Measurements from ENCODE around the gene PDE6A.

The PDE6A gene

DNA sequence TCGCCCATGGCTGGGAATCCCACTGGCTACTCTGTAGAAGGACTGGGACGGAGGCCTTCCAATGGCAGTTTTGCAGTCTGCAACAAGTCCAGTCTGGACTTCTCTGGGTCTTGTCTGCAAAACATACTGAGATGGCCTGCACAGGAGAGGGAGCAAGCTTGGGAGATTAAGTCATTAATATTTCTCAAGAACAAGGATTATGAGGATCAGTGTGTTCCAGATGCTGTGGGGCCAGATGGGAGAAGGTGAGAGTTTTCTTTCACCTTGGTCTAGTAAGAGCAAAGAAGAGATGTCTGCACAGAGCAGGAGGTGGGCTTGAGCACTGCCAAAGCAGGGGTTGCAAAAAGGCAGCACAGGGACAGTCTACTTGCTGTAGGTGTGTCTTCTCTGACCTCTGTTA is at the start of gene PDE6A:
Gene PDE6A, minus strand, starts transcription at position 128 of the 400 bp plus-strand sequence. Its CDS starts 120 bp downstream, at position 8.
- DNase-seq (ENCODE audit: low read depth) = no peak

DNA sequence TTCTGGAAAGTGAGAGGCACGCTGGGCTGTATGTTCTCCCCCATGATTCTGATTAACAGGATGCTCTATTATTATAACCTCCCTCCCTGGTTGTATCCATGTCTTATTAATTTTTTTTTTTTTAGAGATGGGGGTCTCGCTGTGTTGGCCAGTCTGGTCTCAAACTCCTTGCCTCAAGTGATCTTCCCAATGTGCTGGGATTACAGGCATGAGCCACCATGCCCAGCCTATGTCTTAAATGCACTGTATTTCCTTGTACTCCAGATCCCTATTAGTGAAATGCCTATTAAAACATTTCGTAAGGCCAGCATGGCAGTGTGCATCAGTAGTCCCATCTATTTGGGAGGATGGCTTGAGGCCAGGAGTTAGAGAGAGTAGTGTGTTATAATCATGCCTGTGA is 48.9 kb upstream of the PDE6A start:
- no peak for DNase-seq (ENCODE audit: low read depth)

DNA sequence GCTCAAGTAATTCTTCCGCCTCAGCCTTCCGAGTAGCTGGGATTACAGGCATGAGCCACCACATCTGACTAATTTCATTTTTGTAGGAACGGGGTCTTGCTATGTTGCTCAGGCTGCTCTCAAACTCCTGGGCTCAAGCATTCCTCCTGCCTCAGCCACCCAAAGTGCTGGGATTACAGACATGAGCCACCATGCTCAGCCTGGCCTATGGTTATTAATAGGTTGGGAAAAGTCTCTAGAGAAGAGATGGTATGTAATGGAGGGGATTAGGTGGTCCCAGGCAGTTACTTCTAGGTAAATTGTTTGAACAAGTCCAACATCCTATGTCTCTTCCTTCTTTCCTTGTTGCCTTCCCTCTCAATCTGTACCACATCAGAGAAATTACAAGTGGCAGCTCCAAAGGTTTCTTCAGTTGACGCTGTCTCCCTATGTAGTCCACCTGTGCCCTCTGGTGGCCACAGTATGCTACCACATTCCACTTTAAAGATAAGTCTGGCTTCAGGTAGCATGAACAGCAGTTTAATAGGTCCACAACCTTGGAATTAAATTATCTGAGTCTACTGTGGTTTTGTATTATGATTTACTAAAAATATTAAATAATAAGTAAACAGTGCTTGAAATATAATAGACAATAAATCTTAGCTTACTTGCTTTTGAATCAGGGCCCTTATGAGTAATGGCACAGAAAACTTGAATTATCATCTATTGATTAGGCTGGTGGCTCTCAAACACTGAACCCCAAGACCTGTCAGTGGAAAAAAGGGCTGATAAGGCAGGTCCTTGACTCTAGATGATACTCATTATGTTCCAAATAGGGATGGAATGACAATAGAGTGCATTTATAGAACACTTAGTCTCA is 46.2 kb upstream of the PDE6A start:
- peak; percentile 57 for DNase-seq (ENCODE audit: low read depth)

DNA sequence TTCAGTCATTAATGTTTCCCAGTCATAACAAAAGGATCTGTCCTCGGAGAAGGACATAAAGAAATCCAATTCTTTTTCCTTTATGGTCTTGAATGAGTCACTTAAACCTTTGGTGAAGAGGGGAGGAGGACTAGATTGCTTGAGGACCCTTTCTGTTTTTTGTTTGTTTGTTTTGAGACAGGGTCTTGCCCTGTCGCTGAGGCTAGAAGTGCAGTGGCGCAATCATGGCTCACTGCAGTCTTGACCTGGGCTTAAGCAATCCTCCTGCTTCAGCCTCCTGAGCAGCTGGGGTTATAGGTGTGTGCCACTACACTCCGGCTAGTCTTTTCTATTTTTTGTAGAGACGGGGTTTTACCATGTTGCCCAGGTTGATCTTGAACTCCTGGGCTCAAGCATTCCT is 43.5 kb upstream of the PDE6A start:
- DNase-seq (ENCODE audit: low read depth) = no peak

DNA sequence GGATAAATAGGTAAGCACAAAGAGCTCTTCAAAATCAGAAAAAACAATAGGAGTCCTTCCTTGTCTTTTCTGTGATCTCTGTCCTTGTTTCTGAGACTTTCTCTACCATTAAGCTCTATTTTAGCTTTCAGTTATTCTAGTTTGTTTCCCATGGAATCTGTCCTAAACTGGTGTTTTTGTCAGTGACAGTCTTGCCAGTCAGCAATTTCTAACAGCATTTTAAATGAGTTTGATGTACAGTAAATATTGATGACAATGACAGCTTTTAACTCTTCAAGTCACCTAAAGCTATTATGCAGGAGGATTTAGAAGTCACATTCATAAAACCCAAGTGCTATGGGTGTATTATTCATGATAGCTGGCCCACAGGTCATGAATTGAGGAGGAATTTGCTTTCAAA is 37.9 kb upstream of the PDE6A start:
- DNase-seq (ENCODE audit: low read depth) = no peak

DNA sequence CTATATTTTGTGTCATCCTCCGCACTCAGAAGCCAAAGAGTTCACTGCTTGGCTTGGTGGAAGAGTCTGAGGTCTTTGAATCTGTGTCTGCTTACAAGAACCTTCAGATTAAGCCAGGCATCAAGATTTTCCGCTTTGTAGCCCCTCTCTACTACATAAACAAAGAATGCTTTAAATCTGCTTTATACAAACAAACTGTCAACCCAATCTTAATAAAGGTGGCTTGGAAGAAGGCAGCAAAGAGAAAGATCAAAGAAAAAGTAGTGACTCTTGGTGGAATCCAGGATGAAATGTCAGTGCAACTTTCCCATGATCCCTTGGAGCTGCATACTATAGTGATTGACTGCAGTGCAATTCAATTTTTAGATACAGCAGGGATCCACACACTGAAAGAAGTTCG is 36.6 kb upstream of the PDE6A start:
- DNase-seq (ENCODE audit: low read depth) = no peak

DNA sequence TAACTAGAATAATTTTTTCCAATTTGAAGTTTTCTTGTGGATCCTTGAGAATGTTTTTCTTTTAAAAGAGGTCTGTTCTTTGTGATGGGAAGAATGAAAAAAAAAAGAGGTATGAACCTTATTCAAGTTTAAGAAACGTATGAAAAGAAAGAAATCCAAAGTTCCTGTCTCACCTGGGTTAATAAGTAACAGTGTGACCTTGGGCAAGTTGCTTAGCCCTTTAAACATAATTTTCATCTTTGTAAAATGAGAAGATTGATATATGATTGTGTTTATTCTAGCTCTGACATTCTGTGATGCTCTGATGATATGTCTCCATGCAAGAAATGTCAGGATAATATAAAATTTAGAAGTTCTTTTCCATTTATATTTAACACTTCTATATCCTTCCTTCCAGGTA is 35.3 kb upstream of the PDE6A start:
- no peak for DNase-seq (ENCODE audit: low read depth)

DNA sequence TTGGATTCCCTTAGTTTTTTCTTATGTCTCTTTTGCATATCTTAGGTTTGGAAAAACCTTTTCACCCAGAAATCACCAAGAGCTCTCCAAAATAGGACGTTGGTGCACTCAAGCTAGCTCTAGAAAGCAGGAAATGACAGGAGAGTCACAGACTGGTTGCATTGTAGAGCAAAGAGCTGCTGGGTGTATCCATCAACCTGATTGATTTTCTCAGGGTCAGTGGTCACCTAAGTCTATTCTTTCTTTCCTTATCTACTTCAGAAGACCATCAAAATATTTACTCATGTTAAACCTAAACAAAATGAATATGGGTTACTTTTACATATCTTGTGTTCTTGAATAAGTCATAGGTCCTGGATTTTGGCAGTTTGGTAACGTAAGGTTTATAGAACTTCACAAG is 30.8 kb upstream of the PDE6A start:
- no peak for DNase-seq (ENCODE audit: low read depth)

DNA sequence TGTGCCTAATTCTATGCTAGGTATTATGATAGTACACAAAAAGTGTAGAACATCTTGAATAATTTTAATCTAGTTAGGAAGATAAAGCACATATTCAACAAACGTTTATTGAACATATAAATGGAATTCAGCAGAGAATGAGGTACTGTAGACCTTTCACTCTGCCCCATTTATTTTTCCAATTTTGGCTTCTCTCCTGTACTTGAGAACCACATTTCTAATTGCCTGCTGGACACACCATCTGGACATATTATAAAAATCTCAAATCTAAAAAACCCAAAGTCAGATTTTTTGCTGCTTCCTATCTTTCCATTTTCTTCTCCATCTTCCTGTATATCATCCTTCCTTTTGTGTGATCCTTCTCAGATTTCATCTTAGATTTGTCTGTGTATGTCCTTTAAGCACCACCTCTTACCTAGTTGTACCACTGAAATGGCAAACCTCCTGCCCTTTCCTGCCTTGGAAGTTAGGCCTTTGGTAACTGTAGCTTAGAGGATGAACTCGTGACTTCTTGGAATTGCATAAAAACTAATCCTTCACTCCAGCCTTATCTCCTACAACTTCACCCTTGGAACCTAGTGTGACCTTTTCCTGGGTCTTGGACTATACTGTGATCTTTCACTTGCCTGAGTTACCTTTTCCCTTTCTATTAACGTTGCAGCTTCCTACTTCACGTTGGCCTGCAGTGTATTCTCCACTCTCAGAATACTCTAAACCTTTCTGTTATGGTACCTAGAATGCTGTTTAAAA is 24.8 kb upstream of the PDE6A start:
- no peak for DNase-seq (ENCODE audit: low read depth)

DNA sequence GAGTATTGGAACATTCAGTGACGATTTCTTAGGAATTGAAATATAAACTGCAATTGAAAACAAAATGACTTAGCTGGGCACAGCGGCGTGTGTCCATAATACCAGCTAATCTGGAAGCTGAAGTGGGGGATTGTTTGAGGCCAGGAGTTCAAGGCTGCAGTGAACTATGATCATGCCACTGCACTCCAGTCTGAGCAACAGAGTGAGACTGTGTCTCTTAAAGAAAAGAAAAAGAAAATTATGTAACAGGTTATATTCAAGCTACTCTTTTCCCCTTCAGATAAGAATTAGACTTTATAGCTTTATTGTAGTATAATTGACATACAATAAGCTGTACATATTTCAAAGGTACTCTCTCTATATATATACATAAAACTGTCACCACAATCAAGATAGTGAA is 22.4 kb upstream of the PDE6A start:
- DNase-seq (ENCODE audit: low read depth) = no peak

DNA sequence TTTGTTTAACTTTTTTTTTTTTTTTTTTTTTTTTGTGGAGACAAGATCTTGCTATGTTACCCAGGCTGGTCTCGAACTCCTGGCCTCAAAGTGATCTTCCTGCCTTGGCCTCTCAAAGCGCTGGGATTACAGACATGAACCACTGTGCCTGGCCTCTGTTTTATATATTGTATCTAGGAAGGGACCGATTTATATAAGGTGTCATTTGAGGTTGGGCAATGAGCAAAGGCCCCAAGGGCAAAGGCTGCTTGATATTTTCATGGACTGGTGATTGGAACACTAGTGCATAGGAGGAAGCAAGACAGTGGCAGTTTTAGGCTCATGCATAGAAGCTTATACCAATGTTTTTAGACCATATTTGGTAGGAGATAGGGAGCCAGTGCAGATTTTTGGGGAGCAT is 19.1 kb upstream of the PDE6A start:
- DNase-seq (ENCODE audit: low read depth) = no peak

DNA sequence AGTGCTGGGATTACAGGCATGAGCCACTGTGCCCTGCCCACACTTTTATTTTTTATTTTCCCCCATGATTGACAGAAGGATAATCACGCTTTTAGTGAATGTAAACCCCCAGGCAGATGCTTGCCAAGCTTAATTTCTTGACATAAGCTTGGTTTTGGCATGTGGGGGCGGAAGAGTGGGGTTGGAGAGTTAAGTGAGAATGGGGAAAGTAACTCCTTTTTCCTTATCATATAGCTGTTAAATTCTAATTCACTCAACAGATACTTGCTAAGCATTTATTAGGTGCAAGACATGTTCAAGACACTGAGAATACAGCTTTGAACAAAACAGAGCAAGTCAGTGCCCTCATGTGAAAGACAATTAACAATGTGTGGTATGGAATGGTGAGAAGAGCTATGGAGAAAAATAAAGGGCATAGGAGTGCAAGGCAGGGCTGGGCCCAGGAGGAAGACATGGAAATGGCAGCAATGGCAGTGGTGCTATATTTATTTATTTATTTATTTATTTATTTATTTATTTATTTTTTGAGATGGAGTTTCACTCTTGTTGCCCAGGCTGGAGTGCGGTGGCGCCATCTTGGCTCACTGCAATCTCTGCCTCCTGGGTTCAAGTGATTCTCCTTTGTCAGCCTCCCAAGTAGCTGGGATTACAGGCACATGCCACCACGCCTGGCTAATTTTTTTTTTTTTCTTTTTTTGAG is 18.2 kb upstream of the PDE6A start:
- DNase-seq (ENCODE audit: low read depth) = no peak

DNA sequence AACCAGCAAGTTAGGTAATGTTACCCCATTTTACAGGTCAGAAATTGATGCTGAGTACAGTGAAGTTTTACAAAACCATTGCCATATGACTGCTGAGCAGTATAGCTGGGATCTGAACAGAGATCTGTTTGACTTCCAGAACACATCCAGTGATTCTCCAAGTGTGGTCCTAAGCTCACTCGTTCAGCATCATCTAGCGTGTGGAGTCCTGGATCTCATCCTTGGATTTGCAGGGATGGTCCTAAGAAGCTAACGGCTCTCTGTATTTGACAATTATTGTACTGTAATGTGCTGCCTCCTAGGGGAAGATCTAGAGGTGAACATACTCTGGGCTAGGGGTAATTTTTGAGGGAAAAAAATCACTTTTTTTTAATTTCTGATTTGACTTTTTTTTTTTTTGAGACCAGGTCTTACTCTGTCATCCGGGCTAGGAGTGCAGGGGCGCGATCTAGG is 17.4 kb upstream of the PDE6A start:
- DNase-seq (ENCODE audit: low read depth) = no peak

DNA sequence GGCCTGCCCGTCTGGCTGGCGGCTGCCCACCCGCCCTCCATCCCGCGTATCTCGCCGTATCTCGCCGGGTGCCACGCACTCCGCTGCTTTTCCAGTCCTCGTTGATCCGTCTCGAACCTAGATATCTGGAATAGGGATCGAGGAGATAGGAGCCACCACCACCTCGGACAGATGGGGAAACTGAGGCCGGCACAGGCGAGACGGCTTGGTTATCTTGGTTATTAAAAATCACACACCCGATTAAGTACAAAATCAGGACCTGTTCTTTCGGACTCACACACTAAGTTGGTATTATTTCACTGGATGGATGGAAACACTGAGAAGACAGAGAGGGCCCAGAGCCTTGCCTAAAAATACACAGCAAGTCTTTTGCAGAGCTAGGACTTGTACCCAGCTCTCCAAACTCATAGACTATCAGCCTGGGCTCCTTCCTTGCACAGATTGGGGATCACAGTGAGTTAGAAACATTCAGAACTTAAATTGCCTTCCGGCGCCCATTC is 16.6 kb upstream of the PDE6A start:
- DNase-seq (ENCODE audit: low read depth) = no peak

DNA sequence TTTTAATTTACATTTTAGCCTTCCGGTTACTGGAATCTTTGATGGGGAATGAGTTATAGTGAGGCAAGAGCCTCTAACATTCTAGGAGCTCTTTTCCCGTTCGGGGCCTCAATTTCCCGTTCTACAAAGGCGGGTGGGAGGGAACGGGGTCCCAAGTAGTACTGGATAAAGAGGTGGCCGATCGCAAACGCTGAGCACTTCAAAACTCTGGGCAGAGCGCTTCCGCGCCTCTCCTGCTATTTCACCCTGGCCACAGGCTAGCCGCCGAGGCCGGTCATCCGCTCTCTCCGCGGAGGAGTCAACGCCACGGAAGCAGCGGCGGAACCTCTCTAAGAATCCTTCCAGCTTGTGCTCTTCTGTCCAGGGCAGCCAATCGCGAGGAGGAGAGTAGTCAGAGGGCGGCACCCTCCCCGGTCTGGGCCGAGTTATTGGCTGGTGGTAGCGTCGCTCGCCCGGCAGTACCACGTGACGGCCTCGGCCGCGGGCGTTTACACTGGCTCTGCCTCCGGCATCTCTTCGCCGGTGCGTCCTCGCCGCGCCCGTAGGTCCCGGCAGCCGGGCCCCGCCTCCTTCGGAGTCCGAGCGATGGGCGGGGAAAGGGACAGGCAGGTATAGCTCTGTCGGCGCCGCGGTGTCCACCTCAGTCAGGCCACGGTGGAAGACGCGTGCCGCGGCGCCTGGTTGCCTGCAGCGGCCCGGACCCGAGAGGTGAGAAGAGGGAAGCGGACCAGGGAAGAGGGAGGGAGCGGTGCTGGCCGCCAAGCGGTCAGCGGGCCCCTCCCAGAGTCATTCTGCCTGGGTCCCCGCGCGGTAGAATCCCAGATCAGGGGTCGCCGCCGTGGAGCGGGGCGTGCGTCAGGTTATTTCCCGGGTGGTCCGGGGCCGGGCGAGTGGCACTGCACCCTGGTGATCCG is 15.9 kb upstream of the PDE6A start, which contains the start of gene SLC26A2:
Gene SLC26A2, plus strand, starts transcription at position 487 of the 914 bp plus-strand sequence. CDS start 16,895 bp downstream, outside the sequence.
- peak; percentile 91 for DNase-seq (ENCODE audit: low read depth)

DNA sequence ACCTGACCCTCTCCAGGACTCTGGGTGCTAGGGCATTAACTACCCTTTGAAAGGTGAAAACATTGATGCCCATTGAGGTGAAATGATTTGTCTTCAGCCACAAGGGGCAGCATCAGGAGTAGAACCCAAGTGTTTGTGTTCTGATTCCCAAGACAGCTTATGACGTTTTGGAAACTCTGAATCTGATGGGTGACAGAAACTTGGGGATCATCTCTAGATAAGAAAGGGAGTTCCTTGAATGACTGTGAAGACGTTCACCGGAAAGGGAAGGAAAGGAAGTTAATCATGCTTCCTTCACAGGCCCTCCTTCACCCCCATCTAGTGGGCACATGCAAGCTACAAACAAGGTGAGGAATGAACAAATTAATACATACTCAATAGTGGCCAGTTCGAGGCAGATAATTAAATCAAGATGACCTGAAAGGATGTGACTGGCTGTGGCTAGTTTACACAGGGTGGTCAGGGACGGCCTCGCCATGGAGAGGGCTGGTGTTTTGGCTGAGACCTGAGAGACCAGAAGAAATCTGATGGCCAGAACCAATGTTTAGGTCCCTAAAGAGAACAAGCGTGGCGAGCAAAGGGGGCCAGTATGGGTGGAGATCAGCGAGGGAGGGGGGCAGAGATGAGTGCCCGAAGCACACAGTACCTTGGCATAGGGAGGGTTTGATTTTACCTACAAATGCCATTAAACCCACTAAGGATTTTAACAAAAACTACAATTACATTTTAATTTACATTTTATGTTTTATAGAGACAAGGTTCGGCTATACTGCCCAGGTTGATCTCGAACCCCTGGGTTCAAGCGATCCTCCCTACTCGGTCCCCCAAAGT is 15.0 kb upstream of the PDE6A start:
- peak; percentile 57 for DNase-seq (ENCODE audit: low read depth)

DNA sequence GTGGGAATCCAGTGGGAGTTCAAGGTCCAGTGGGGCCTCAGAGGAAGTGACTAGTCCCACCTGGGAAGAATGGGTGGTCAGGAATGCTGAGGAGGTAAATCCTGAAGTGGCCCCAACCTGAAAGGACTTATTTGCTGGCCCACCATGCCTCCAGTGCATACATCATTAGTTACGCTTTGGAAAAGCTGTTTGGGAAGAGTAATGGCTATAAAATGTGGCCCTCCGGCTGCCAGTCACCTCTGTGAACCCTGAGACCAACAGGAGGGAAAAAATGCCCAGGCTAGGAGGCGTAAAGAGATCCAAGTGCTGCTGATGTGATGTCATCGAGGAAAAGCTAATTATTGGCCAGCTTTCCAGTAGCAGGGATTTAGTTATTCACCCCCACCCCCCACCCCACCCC is 13.3 kb upstream of the PDE6A start:
- DNase-seq (ENCODE audit: low read depth) = no peak

DNA sequence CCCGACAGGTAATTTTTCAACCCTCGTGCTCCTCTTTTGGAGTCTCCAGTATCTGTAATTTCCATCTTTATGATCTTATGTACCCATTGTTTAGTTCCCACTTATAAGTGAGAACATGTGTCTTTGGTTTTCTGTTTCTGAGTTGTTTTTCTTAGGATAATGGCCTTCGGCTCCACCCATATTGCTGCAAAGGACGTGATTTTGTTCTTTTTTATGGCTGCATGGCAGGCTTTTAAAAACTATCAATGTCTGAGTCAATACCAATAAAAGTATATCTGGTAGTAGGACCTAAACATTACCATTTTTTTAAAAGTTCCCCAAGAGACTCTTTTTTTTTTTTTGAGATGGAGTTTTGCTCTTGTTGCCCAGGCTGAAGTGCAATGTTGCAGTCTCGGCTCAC is 12.1 kb upstream of the PDE6A start:
- DNase-seq (ENCODE audit: low read depth) = no peak

DNA sequence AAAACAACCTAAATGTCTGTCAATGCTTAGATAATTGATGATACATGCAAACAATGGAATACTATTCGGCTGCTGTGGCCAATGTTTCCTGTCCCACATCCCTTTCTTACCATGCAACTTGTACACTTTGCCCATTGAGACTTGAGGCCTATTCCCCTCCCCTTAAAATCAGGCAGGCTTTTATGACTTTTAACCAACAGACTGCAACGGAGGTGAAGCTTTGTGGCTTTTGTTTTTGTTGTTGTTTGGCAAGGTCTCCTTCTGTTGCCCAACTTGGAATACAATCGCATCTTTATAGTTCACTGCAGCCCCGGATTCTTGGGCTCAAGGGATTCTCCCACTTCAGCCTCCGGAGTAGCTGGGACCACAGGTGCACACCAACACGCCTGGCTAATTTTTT is 10.2 kb upstream of the PDE6A start:
- DNase-seq (ENCODE audit: low read depth) = no peak

DNA sequence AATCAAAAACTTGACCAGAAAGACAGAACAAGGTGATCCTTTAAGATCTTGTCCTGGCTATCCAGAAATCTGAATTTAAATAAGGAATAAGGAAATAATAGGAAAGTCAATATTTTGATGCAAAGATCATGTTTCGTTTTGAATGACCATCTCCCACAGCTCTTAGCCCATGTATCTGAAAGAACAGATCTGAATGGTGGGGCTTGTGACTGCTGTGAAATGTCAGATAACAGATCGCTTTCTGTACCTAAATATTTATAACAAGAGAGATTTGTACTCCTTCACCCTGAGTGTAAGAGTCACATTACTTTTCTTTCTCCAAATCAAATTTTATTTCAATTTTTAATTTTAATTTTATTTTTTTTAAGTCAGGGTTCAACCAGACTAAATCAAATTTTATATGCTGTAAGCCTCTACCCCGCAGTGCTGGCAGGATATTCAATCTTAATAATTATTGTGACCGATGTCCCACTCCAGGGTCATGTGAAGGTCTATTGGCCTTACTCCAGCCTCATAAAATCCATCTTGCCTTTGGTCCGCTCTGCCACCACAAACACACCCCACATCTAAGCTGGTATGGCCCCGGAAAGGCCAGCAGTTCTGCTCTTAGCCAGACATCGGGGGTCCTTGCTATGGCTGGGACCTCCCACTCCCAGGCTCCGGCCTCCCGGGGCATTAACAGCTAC is 9.0 kb upstream of the PDE6A start:
- no peak for DNase-seq (ENCODE audit: low read depth)

All from activated T-cell treated with anti-CD3 and anti-CD28 coated beads for 24 hours (primary cell).